Psoas muscle (tissue), 8 donors: ENCODE measurements around the gene SCRN3. TPM values are rescaled to one million over a fixed set of nuclear protein-coding genes. Genes with fewer than 3 reads are reported as not detected.
"Not testable (repeated sequence)": the region's sequence is repeated elsewhere in the genome, so short reads cannot be mapped to it uniquely, and the experiment has no call there.

Experiments
- ATAC-seq, 4 donors: fragments of 200-7000 bp; cut with Tn5 transposase; one replicate each; pipeline ENCODE4 v1.9.1; 2020; ENCODE audit warnings: moderate library complexity in 3 of 4, mild to moderate bottlenecking in 2 of 4
- DNase-seq, 2 donors: peaks; one replicate each; pipeline ENCODE4 v3.0.0-alpha.2; 2020
- H3K27ac ChIP-seq: fragments of 200-600 bp; one replicate; pipeline ENCODE4 v1.8.0; 2022
- H3K27me3 ChIP-seq, 3 donors: fragments of 200-600 bp in 1 of 3; one replicate each; pipeline versions ENCODE4 v1.6.1 to v1.8.0; 2013 to 2022; ENCODE audit warnings: low read length in 2 of 3, mild to moderate bottlenecking in 2 of 3, moderate library complexity in 1 of 3; ENCODE audit not compliant: insufficient read depth in 3 of 3
- H3K36me3 ChIP-seq, 2 donors: fragments of 200-600 bp in 1 of 2; one replicate each; pipeline versions ENCODE4 v1.6.1 to v1.8.0; 2013 to 2022; ENCODE audit warnings: low read depth in 1 of 2, mild to moderate bottlenecking in 1 of 2, moderate library complexity in 1 of 2; ENCODE audit not compliant: insufficient read depth in 1 of 2
- H3K4me1 ChIP-seq: fragments of 200-600 bp; one replicate; pipeline ENCODE4 v1.8.0; 2022
- H3K4me3 ChIP-seq: fragments of 200-600 bp; one replicate; pipeline ENCODE4 v1.8.0; 2022; ENCODE audit warnings: mild to moderate bottlenecking
- H3K9me3 ChIP-seq: fragments of 200-600 bp; one replicate; pipeline ENCODE4 v1.8.0; 2022
- WGBS, 3 donors: extraction: QIAGEN DNeasy Blood & Tissue Kit; methylation state at CpG; one replicate each; pipeline versions ENCODE4 v1.1.6 to v1.1.7; 2013; 5-methylcytosine and 5-hydroxymethylcytosine counted together
- intact Hi-C, 2 donors: fragments of 100-400 bp; cut with DNase I; formaldehyde crosslinking; loops; one replicate each; pipeline versions ENCODE4 v1.11.0 to v1.14.2; 2022
- polyA plus RNA-seq, 3 donors: library from polyadenylated mRNA; stranded (reverse); fragments of 200-250 nt; gene quantifications; one replicate each; pipeline ENCODE4 v1.2.3, GENCODE V29; 2013
- total RNA-seq, 4 donors: library from RNA; stranded (reverse); fragmentation: NEBNext Ultra II Directional in 2 of 4; extraction: Animal tissue kit (Norgen Biotek cat#: 25700) in 2 of 4; gene quantifications; one replicate each; pipeline versions ENCODE4 v1.2.1 to v1.2.4, GENCODE V29; 2021 to 2023
- TF ChIP-seq, protein P1 (sequence below): fragments of 200-600 bp; IDR thresholded peaks from one replicate; pipeline ENCODE4 v1.8.0; 2022; ENCODE audit warnings: antibody characterized with exemption
- donor health status: healthy with polysubstance abuse.
- donor health status: DM: no; HTN: no; CAD: no; lungs with moderate emphysema.
- donor health status: Bipolar disorder and iron deficiency.
- donor health status: healthy.
- donor health status: DM: yes; HTN: yes; CAD: no.
- donor health status: DM: no; HTN: no; CAD: no.
- donor health status: DM: no; HTN: no; CAD: no.
- donor health status: DM: yes; HTN: yes; CAD: no.

The SCRN3 gene
- total and polyA plus RNA-seq, 7 donors, result 9.1 to 44.4 (median 28.1) TPM

DNA sequence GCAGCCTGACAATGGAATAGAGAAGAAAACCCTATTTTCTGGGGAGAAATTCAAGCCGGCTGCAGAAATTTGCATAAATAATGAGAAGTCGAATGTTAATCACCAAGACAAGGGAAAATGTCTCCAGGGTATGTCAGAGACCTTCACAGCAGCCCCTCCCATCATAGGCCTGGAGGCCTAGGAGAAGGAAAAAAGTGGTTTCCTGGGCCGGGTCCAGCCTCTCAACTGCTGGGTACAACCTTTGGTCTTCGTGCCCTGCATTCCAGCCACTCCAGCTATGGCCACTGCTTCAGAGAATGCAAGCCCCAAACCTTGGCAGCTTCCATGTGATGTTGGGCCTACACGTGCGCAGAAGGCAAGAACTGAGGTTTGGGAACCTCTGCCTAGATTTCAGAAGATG is 6.0 kb upstream of the SCRN3 start:
- DNase-seq (no peak), ATAC-seq (no peak)
- intact Hi-C loops, result no loop called here
- no peaks in the 10 kb centered on the region for H3K9me3 ChIP-seq
- no peak overlapping the region for H3K4me3 ChIP-seq
- TF ChIP-seq, protein P1, sequence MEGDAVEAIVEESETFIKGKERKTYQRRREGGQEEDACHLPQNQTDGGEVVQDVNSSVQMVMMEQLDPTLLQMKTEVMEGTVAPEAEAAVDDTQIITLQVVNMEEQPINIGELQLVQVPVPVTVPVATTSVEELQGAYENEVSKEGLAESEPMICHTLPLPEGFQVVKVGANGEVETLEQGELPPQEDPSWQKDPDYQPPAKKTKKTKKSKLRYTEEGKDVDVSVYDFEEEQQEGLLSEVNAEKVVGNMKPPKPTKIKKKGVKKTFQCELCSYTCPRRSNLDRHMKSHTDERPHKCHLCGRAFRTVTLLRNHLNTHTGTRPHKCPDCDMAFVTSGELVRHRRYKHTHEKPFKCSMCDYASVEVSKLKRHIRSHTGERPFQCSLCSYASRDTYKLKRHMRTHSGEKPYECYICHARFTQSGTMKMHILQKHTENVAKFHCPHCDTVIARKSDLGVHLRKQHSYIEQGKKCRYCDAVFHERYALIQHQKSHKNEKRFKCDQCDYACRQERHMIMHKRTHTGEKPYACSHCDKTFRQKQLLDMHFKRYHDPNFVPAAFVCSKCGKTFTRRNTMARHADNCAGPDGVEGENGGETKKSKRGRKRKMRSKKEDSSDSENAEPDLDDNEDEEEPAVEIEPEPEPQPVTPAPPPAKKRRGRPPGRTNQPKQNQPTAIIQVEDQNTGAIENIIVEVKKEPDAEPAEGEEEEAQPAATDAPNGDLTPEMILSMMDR, result no peak
- H3K27ac ChIP-seq, result no peak overlapping the region
- 88 to 89% (median 88%) methylated on average over 6 of the region's 6 CpGs for WGBS, 3 donors
- H3K36me3 ChIP-seq, result peaks cover 6 to 60% of the 10 kb centered on the region in 2 donors
- H3K4me1 ChIP-seq, result peaks cover 16% of the 10 kb centered on the region
- no peaks in the 10 kb centered on the region for H3K27me3 ChIP-seq

DNA sequence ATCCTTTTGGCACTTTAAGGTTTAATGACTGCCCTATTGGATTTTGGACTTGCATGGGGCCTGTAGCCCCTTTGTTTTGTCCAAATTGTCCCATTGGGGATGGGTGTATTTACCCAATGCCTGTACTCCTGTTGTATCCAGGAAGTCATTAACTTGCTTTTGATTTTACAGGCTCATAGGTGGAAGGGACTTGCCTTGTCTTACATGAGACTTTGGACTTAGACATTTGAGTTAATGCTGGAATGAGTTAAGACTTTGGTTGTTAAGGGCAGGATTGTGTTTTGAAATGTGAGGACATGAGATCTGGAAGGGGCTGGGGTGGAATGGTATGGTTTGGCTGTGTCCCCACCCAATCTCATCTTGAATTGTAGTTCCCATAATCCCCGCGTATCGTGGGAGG is 5.2 kb upstream of the SCRN3 start:
- Histone ChIP-seq H3K36me3 (peaks cover 6 to 53% of the 10 kb centered on the region in 2 donors), H3K4me1 (peaks cover 19% of the 10 kb centered on the region)
- DNase-seq, intact Hi-C loops, H3K4me3 ChIP-seq, ATAC-seq, H3K9me3 ChIP-seq, H3K27me3 ChIP-seq, H3K27ac ChIP-seq: not testable (repeated sequence)
- 95 to 100% (median 99%) methylated on average over 3 of the region's 3 CpGs for WGBS, 3 donors

GRCh38 chr2:174392706-174393105 is 2.8 kb upstream of the SCRN3 start:
- H3K9me3 ChIP-seq, result no peaks in the 10 kb centered on the region
- no peak for ATAC-seq
- intact Hi-C loops, result no loop called here
- no peaks in the 10 kb centered on the region for H3K27me3 ChIP-seq
- H3K4me1 ChIP-seq, result peaks cover 22% of the 10 kb centered on the region
- DNase-seq, result no peak
- no peak overlapping the region for H3K27ac ChIP-seq
- H3K4me3 ChIP-seq, result no peak overlapping the region
- peaks cover 0 to 29% of the 10 kb centered on the region in 2 donors for H3K36me3 ChIP-seq
- TF ChIP-seq, protein P1, result no peak

DNA sequence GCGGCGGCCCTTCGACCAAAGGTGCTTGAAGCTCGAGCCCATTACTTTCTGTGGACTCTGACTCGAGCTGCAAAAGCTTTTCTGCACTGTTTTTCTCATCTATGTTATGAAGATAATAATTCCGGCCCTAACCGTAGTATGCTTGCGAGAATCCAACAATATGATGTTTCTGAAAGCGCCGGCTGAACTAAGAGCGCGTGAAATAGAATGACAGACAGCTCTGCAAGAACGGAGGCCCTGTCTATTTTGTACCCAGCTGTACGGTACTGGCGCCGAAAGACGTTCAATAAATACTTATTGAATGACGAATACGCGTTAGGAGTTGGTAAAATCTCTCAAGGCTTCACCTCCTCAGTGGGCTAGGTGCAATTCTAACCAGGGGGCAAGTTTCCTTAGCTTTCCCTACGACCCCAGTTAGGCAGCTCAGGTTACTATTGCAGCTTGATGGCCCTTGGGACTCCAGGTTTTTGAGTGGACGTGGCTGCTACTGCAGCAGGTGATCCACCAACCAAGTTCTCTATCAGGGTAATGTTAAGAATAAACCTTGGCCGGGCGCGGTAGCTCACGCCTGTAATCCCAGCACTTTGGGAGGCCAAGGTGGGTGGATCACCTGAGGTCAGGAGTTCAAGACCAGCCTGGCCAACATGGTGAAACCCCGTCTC is 570 bp downstream of the SCRN3 start:
- ATAC-seq (peak; percentile 31 to 59 (median 38)), DNase-seq (no peak)
- no peaks in the 10 kb centered on the region for H3K9me3 ChIP-seq
- WGBS, 3 donors, result 8 to 14% (median 12%) methylated on average over 27 of the region's 27 CpGs
- intact Hi-C loops, result no loop called here
- H3K27ac ChIP-seq, result peak overlapping the region; percentile 88
- TF ChIP-seq, protein P1, result no peak
- H3K36me3 ChIP-seq, result peaks cover 0 to 28% of the 10 kb centered on the region in 2 donors
- H3K27me3 ChIP-seq, result no peaks in the 10 kb centered on the region
- H3K4me3 ChIP-seq, result peak overlapping the region; percentile 83
- peaks cover 22% of the 10 kb centered on the region for H3K4me1 ChIP-seq

- H3K9me3 ChIP-seq, result no peaks in the 10 kb centered on the region
- H3K4me1 ChIP-seq, result peaks cover 22% of the 10 kb centered on the region
- DNase-seq, result no peak
- no peak for ATAC-seq
- H3K27ac ChIP-seq, result no peak overlapping the region
- TF ChIP-seq, protein P1, result no peak
- no peak overlapping the region for H3K4me3 ChIP-seq
- intact Hi-C loops, result no loop called here
- peaks cover 4 to 39% of the 10 kb centered on the region in 2 donors for H3K36me3 ChIP-seq
- 70 to 78% (median 72%) methylated on average over 3 of the region's 3 CpGs for WGBS, 3 donors
- no peaks in the 10 kb centered on the region for H3K27me3 ChIP-seq
Measured at GRCh38 chr2:174397773-174398172, 2.2 kb downstream of the SCRN3 start.
